NCI-H345 treated with DMSO at 0.1 percent for 48 hours (cell line): ENCODE data around the gene PRSS33.

Source experiments
- DNase-seq: peaks from one replicate; lab custom pipeline; 2025; ENCODE audit not compliant: unreplicated experiment; lab: John Stamatoyannopoulos, UW

PRSS33 gene

DNA sequence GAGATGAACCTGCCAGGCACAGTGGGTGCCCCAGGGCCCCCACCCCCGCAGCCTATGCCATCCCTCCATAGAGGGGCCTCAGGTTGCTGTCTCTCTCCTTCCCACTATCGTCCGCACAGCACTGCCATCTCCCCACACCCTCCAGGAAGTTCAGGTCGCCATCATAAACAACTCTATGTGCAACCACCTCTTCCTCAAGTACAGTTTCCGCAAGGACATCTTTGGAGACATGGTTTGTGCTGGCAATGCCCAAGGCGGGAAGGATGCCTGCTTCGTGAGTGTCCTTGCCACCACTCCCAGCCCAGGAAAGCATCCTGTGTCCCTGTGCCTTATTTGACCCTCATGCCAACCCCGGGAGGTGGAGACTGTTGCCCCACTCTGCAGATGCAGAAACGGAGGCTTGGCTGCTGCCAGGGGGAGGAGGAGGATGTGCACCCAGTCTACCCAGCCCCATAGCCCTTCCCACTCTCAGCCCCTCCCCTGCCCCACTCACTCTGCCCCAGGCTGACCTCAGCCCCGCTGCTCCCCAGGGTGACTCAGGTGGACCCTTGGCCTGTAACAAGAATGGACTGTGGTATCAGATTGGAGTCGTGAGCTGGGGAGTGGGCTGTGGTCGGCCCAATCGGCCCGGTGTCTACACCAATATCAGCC is 33.6 kb upstream of the PRSS33 start:
- DNase-seq: no peak

DNA sequence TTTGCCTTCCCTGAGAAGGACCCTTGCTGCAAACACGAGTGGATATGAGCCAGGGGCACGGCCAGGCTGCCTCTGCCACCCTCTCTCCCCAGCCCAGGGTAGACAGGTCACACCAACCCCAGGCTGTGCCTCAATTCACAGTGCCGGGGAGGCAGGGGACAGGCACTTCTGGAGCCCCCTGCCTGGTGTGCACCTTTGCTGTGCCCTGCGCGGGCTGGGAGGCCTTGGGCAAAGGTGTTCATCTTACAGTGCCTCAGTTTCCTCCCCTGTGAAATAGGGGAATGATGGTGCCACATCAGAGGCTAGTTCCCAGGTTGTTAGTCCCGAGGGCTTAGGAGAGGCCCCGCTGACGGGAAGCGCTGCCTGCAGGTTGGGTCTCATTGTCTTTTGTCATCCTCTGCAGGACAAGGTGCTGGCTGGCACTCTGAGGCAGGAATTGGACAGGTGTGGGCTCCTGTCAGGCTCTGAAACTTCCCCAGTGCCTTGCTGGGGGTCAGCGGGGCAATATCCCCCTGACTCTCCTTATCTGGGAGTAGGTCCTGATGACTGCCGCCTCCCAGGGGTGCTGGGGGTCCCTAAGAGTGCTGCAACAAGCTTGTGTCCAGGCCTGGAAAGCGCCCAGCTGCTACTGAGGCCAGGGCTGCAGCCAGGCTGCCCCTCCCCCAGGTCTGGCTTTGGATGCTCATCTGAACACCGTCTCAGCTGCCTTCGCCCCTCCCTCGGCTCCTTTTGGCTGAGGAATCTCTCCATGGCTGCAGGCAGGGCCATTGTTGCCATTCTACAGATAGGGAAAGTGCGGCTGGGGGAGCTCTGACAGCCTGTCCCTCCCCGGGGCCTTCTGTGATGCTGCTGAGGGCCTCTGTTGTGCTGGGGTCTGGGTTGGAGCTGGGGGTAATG is 32.8 kb upstream of the PRSS33 start:
- no peak for DNase-seq

DNA sequence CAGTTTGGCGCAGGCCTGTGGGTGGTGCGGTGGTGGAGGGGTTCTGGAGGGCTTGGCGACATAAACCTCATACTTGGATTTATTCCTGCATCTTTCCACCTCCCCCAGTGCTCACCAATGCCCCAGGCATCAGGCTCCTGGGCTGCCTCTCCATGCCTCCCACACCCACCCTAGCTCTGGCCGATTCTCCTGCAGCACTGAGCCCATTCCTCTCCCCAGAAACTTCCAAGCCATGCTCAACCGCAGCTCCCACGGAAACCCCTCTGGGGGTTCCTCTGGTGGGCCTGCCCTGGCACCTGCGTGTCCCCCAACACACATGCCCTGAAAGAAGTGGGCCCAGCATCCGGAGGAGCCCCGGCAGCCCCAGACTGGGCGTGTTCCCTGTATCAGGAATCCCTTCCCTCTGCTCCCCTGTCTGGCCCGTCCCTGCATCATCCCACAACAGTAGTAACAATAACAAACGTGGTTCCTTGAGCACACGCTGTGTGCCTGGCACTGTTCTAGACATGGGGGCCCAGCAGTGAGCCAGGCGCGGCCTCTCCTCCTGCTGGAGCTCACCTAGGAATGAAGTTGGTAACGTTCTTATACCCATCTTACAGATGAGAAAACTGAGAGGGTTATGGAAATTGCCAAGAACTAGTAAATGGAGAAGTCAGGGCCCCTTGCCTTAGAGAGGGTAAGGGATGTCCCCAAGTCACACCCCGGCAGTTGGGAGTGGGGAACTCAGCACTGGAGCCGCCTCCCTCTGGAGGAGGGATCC is 32.0 kb upstream of the PRSS33 start:
- DNase-seq: no peak

DNA sequence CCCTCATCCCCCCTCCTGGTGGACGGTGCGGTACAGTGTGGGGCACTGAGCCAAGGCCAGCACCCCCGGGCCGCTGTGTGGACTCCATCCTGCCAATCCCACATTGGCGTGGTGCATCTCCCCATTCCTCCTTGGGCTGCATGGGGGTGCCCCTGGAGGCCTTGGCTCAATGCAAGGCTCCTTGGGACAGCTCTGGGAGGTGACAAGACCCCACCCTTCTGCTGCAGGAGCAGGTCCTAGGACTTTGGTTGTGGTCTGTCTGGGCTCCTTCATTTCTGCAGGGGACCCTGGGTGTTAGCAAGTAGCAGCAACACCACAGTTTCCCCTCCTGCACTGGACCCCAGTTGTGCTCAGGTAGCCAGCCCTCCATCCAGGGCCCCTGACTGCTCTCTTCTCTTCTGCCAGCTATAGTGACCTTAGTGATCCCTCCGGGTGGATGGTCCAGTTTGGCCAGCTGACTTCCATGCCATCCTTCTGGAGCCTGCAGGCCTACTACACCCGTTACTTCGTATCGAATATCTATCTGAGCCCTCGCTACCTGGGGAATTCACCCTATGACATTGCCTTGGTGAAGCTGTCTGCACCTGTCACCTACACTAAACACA is 31.0 kb upstream of the PRSS33 start:
- no peak for DNase-seq

DNA sequence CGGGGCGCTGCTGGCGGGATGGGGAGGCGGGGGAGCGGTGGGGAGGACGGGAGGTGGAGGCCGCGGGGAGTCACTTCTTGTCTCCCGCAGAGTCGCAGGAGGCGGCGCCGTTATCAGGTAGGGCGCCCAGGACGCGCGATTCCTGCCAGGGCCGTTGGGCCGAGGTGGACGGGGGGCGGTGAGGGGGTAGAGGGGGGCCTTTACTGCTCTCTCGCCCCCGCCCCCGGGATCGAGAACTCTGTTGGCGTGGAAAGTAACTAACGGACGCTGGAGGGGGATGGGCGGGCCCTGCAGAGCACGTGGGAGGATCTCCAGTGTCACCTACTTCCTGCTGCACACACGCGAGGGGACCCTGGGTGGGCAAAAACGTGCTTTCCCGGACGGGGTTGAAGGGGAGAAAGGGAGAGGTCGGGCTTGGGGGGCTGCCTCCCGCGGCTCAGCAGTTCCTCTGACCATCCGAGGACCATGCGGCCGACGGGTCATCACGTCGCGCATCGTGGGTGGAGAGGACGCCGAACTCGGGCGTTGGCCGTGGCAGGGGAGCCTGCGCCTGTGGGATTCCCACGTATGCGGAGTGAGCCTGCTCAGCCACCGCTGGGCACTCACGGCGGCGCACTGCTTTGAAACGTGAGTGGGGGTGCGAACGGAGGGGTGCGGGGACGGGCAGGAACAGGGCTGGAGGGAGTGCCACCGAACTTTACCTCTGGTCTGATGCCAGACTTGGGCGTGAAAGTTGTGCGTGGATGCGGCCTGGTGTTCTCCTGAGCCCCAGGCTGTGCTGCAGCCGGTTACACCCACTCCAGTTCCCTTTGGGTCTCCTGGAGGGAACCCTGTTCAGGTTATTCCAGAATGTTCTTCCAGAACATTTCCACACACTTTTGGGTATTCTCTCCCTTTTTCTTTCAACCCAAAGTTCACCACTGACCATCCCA is 30.2 kb upstream of the PRSS33 start:
- DNase-seq: no peak

DNA sequence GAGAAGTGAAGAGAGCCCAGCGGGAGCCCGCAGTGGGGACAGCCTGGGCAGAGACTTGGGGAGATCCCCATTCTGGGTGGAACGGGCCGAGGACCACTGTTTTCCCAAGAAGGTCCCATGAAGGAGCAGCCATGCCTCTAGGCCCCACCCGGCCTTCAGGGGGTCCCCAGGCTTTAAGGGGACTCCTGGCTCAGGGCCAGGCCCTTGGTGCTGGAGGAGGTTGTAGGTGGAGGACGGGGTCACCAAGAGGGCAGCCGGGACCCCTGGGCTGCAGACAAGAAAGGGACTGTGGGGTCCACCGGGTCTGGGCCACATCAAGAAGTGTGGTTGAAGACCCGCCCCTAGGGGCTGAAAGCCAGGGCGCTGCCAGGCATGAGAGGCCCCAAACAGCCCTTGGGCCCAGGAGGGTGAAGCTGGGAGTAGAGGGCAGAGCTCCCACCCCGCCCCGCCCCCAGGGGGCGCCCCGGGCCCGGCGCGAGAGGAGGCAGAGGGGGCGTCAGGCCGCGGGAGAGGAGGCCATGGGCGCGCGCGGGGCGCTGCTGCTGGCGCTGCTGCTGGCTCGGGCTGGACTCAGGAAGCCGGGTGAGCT is 29.5 kb upstream of the PRSS33 start, which contains the start of gene PRSS21:
TSS of gene PRSS21 (plus strand) at position 487 of the 589 bp plus-strand sequence. CDS start at position 519, 32 bp downstream.
- DNase-seq: no peak

DNA sequence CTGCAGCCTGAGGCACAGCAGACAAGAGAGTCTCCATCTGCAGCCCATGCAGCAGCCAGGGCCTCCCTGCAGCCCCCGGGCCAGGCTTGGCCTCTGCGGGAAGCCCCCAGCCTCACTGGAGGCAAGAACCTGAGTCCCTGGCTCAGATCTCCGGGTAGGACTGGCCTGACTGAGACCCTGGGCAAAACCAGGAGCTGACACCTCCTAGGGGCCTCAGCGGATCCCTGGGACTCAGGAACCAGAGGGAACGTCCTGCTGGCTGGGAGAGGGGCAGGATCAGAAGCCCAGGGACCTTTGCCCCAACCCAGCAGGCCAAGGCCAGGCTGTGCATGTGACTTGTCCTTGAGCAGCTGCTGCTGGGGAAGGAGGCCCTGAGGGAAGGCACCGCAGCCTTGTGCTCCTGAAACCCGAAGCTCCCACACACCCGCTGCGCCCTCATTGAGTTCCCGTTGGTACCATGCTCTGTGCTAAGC is 28.0 kb upstream of the PRSS33 start:
- no peak for DNase-seq

DNA sequence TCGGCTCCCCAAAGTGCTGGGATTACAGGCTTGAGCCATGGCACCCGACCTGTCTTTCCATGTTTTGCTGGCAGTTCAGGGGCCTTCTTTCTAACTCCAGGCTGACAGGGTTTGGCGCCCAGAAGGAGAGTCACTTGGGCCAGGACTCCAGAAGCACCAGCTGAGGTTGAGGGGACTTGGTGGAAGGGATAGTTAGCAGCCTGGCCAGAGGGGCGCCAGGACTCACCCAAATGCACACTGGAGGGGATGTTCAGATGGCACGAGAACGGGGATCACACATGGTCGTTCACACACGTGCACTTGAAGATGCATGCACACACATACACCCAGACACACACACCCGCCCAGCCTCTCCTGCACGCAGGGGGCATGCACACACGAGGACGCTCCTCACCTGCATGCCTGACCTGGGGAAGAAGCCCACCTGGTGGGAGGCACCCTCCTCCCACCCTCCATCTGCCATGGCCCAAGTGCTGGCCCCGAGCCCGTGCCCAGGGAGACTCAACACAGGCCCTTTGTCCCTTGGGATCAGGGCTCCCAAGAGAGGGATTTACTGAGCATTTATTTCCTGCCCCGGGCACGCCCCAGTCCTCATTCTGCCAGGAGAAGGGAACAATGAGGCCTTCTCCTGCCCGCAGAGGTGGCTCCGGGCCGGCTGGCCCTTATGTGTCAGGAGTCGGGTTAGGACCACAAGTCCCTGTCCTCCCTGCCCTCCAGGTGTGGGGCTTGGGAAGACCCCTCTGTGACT is 27.4 kb upstream of the PRSS33 start:
- no peak for DNase-seq

DNA sequence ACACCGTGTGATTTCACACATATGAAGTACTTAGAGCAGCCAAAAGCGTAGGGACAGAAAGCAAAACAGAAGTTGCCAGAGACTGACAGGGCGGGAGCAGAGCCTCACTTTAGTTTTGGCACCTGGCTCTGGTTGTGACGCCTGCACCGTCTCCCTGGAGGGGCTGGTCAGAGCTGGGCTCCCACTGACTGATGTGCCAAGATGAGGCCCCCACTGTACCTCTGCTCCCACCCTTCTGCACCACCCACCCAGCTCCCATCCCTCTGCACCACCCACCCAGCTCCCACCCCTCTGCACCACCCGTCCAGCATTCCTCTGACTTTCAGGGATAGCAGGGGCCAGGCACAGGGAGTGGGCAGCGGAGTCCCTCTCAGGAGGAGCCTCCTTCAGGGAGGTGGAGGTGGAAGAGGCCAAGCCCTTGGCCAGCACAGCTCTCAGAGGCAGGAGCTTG is 26.4 kb upstream of the PRSS33 start:
- DNase-seq: no peak

DNA sequence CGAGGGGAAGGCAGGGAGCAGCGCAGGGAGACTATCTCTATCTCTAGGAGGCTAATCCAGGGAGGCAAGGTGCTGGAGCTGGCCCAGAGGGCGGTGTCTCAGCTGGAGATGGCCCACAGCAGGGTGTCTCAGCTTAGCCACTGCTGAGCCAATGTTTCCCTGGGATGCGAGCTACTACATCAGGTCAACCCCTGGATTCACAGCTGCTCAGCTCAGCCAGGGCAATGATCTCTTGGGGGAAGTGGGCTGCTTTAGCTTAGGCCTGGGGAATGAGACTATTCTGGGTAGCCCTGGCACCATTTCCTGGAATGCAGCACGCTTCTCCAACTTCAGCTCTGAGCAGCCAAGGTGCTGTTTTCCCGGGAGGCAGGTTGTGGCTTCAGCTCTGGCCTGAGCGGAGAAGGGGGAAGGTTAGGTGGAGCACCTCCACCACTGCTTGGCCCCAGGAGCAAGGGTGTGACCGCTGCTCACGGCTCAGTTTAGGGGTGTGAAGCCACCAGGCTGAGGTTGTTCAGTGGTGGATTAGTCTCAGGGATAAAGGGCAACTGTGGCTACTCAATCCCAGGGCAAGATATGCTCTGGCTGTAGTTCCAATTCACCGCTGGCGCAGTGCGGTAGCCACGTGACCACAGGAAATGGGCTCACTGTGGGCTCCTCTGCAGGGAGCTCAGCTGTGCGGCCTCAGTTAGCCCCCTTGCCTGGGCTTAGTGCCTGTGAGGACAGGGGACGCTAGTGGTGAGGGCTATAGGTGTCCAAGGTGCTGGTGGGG is 24.5 kb upstream of the PRSS33 start:
- no peak for DNase-seq

DNA sequence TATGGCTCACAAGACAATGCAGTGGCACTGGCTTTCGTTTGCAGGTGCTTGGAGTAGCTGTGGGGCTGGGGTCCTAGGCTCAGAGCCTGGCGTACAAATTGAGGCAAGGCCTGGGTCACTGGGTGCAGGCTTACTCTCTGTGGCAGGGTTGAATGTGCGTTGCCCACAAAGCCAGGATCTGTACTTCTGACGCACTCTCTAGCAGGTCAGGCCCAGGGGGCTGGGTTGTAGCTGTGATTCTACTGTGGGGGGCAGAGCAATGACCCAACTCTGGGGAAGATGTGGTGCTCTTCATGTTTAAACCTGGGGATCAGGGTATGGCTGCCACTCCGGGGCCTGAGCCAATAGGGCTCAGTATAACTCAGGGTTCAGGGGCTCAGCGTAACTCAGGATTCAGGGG is 23.3 kb upstream of the PRSS33 start:
- DNase-seq: no peak

DNA sequence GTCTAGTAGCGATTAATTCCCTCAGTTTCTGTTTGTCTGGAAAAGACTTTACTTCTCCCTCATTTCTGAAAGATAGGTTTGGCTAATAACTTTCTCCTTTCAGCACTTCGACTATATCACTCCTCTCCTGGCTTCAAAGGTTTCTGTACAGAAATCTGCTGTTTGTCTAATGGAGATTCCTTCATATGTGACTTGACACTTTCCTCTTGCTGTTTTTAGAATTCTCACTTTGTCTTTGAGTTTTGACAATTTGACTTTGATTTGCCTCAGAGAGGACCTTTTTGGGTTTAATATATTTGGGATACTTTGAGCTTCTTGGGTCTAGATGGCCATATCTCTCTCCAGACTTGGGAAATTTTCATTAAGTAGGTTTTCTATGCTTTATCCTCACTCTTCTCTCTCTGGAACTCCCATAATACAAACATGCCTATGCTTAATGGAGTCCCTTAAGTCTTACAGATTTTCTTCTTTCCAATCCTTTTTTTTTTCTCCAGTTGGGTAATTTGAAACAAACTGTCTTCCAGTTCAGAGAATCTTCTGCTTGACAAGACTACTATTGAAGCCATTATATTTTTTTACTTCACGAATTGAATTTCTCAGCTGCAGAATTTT is 21.9 kb upstream of the PRSS33 start:
- no peak for DNase-seq

DNA sequence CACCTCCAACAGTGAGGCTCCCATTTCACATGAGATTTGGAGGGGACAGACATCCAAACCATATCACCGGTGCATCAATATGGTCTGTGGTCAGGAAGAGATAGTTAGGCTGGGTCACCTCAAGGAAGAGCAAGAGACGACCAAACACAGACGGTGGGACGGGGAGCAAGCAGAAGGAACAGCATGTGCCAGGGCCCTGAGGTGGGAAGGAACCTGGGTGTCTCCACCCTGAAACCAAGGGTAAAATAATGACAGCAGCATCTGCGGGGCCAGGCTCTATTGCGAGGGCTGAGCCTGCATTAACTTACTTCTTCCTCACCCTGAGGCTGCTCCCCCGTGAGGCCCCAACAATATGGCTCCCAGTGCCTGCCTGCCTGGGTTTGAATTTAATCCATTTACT is 20.8 kb upstream of the PRSS33 start:
- no peak for DNase-seq

DNA sequence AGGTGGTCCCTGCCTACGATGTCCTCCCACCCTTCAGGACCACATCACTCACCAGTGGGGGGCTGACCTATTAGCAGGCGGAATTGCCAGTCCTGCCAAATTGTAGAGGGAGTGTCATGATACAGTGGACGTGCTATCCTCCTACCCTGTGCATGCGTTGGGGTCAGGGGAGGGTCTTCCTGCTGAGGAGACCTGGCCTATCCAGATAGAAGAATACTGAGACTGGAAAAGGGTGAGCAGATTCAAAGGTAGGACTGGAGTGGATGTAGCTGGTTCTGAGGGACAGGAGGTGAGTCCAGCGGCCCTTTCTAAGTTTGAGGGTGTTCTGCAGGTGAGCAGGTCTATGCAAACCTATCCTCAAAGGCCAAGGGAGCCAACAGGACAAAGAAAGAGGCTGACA is 18.9 kb upstream of the PRSS33 start:
- DNase-seq: no peak

DNA sequence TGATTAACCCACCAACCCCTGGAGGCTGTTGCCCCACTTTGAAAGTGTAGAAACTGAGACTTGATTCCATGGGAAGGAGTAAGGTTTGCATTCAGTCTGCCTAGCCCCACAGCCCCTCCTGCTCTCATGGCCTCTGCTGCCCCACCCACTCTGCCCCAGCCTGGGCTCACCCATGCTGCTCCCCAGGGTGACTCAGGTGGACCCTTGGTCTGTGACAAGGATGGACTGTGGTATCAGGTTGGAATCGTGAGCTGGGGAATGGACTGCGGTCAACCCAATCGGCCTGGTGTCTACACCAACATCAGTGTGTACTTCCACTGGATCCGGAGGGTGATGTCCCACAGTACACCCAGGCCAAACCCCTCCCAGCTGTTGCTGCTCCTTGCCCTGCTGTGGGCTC is 17.4 kb upstream of the PRSS33 start:
- DNase-seq: no peak

DNA sequence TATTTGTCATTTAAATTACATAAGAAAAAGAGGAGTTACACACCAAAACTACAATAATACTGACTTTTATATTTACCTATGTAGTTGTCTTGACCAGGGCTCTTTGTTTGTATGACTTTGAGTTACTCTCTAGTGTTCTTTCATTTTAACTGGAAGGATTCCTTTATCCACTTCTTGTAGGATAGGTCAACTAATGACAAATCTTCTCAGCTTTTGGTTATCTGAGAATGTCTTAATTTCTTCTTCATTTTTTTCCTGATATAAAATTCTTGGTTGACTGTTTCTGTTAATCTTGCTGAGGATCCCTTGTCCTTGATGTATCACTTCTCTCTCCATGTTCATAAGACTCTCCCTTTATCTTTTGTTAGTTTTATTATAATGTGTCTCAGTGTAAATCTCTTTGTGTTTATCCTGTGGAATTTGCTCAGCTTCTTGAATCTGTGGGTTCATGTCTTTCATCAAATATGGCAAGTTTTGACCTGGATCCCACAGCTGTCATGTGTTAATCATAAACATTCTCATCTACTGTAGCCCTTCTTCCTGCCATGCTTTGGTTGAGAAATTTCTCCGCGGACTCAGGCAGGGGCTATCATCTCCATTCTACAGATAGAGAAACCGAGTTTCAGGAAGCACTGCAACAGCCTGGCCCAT is 16.3 kb upstream of the PRSS33 start:
- no peak for DNase-seq

DNA sequence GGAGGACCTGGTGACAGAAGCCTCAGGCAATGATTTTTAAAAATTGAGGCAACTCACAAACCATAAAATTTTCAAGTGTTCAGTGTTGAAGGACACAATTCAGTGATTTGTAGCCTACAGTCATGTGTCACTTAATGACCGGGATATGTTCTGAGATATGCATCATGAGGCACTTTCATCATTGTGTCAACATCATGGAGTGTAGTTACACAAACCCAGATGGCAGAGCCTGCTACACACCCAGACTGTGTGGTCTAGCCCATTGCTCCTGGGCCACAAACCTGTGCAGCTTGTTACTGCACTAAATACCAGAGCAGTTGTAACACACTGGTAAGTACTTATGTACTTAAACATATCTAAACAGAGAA is 12.5 kb upstream of the PRSS33 start:
- no peak for DNase-seq
